Sigmoid colon (tissue), 4 donors: ENCODE data around the gene IL4.
A peak's percentile ranks its signal among the peaks of the same experiment; 100 is the strongest.

ENCODE experiments used
- CTCF ChIP-seq, 4 experiments: fragments of 450-650 bp in 3 of 4; fragments of 200-600 bp in 1 of 4; IDR thresholded peaks; one replicate each; pipeline ENCODE4 v1.5.1; 2016 to 2019; ENCODE audit warnings: antibody characterized with exemption in 4 of 4, mild to moderate bottlenecking in 3 of 4, moderate library complexity in 2 of 4
- EP300 ChIP-seq, 4 donors: sonication (generic); formaldehyde crosslinking; IDR thresholded peaks; one replicate each; pipeline ENCODE4 v1.6.1; 2017; ENCODE audit warnings: antibody characterized with exemption in 4 of 4
- POLR2A ChIP-seq, 2 donors: fragments of 450-650 bp; IDR thresholded peaks; one replicate each; pipeline ENCODE4 v1.6.1; 2016; ENCODE audit warnings: antibody characterized with exemption in 2 of 2, mild to moderate bottlenecking in 2 of 2, moderate library complexity in 2 of 2
- POLR2AphosphoS5 ChIP-seq, 4 donors: sonication (generic); formaldehyde crosslinking; IDR thresholded peaks; one replicate each; pipeline ENCODE4 v1.6.1; 2017; ENCODE audit warnings: antibody characterized with exemption in 4 of 4

- TF ChIP-seq CTCF (IDR thresholded peaks at IDR 0.05) (peak in 2 of 4 experiments; percentile 26 to 27), POLR2A (IDR thresholded peaks at IDR 0.05) (no peak), POLR2AphosphoS5 (IDR thresholded peaks at IDR 0.05) (no peak), EP300 (IDR thresholded peaks at IDR 0.05) (no peak)
Observed at GRCh38 chr5:132714456-132715307, 40.9 kb downstream of the IL4 start.
